ENCODE data around the gene HESX1.

DNA sequence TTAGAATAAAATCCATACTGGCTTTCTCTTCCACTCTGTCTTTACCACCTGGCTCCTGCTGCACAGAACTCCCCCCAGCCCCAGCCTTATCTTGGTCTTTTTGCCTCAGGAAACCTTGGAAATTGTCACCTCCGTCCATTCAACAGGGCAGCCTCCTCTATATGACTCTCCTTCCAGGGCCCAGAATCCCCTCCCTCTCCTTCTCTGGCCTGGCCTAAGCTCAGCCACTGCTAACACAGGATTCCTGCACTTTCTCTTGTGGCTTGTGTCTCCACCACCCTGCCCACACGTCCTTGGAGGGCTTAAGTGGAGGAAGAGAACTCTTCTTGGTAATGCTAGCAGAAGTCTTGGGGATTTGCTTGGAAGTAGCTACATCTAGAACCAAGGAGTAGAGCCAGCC, 33.1 kb downstream of the HESX1 start:
- TF ChIP-seq, protein P1, sequence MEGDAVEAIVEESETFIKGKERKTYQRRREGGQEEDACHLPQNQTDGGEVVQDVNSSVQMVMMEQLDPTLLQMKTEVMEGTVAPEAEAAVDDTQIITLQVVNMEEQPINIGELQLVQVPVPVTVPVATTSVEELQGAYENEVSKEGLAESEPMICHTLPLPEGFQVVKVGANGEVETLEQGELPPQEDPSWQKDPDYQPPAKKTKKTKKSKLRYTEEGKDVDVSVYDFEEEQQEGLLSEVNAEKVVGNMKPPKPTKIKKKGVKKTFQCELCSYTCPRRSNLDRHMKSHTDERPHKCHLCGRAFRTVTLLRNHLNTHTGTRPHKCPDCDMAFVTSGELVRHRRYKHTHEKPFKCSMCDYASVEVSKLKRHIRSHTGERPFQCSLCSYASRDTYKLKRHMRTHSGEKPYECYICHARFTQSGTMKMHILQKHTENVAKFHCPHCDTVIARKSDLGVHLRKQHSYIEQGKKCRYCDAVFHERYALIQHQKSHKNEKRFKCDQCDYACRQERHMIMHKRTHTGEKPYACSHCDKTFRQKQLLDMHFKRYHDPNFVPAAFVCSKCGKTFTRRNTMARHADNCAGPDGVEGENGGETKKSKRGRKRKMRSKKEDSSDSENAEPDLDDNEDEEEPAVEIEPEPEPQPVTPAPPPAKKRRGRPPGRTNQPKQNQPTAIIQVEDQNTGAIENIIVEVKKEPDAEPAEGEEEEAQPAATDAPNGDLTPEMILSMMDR (IDR thresholded peaks at IDR 0.05; ENCODE audit: borderline replicate concordance, extremely low read depth, low read length, poor library complexity, severe bottlenecking), result no peak
- TF ChIP-seq EZH2 (IDR thresholded peaks at IDR 0.05; ENCODE audit: borderline replicate concordance, low read depth, low read length, severe bottlenecking), result no peak
